ENCODE measurements around the gene OSBPL3. TPM values are rescaled to one million over a fixed set of nuclear protein-coding genes. Genes with fewer than 3 reads are reported as not detected.

OSBPL3 gene
- polyA plus RNA-seq, 3 donors, result 2.6 to 9.2 (median 3.7) TPM

- intact Hi-C loops (cut with micrococcal nuclease), result no loop called here
- no peak overlapping the region for H3K4me3 Mint-ChIP-seq
- no peaks in the 10 kb centered on the region for H3K4me1 Mint-ChIP-seq
- no peak for DNase-seq
- Histone ChIP-seq H3K4me3 (replicated peaks in 1 of 3; ENCODE audit: low read depth in 2 of 3, low read length in 3 of 3) (no peak overlapping the region), H3K4me1 (ENCODE audit: control insufficient read depth in 1 of 2, insufficient read depth in 2 of 2, low read length in 2 of 2) (no peaks in the 10 kb centered on the region), H4K20me1 (ENCODE audit: insufficient read depth, low read length) (no peaks in the 10 kb centered on the region), H3K4me2 (replicated peaks; ENCODE audit: extremely low read depth, low read length, poor library complexity, severe bottlenecking) (no peak overlapping the region), H3K36me3 (replicated peaks in 1 of 2; ENCODE audit: control insufficient read depth in 1 of 2, insufficient read depth in 2 of 2, low read length in 2 of 2) (peaks cover 9 to 30% of the 10 kb centered on the region in 2 donors), H3K79me2 (ENCODE audit: insufficient read depth, low read length) (no peaks in the 10 kb centered on the region), H3K27ac (ENCODE audit: low read depth in 1 of 2, low read length in 2 of 2) (no peak overlapping the region), H3K27me3 (ENCODE audit: control insufficient read depth in 2 of 2, insufficient read depth in 2 of 2, low read length in 2 of 2) (no peaks in the 10 kb centered on the region), H3K9ac (ENCODE audit: insufficient read depth, low read length, poor library complexity, severe bottlenecking) (no peak overlapping the region), H3K9me3 (replicated peaks in 1 of 2; ENCODE audit: control insufficient read depth in 1 of 2, insufficient read depth in 1 of 2, low read length in 2 of 2) (no peaks in the 10 kb centered on the region), H2AFZ (ENCODE audit: insufficient read depth, low read depth, low read length, poor library complexity, severe bottlenecking) (no peak overlapping the region)
- no peak overlapping the region for H3K27ac Mint-ChIP-seq
- H3K36me3 Mint-ChIP-seq, result peaks cover 20 to 36% of the 10 kb centered on the region in 2 donors
- TF ChIP-seq CTCF (IDR thresholded peaks at IDR 0.05), result no peak
- 90% methylated on average over 2 of the region's 6 CpGs for WGBS (ENCODE audit: insufficient coverage)
- H3K9me3 Mint-ChIP-seq, result no peaks in the 10 kb centered on the region
- peaks cover 0 to 1% (median 1%) of the 10 kb centered on the region in 3 donors for H3K27me3 Mint-ChIP-seq (ENCODE audit: low read depth in 3 of 3)
Measured at GRCh38 chr7:24800073-24800472, 179.9 kb downstream of the OSBPL3 start.

GRCh38 chr7:24799506-24799905 lies 180.5 kb downstream of the OSBPL3 start:
- WGBS (ENCODE audit: insufficient coverage), result 86% methylated on average over 2 of the region's 3 CpGs
- no peaks in the 10 kb centered on the region for H4K20me1 ChIP-seq (ENCODE audit: insufficient read depth, low read length)
- H3K27me3 Mint-ChIP-seq (ENCODE audit: low read depth in 3 of 3), result peaks cover 0 to 1% (median 1%) of the 10 kb centered on the region in 3 donors
- H3K4me1 Mint-ChIP-seq, result peaks cover 3% of the 10 kb centered on the region
- H3K36me3 Mint-ChIP-seq, result peaks cover 20 to 36% of the 10 kb centered on the region in 2 donors
- no peaks in the 10 kb centered on the region for H3K4me1 ChIP-seq (ENCODE audit: control insufficient read depth in 1 of 2, insufficient read depth in 2 of 2, low read length in 2 of 2)
- no peaks in the 10 kb centered on the region for H3K9me3 Mint-ChIP-seq
- no peak overlapping the region for H3K4me3 Mint-ChIP-seq
- H3K27ac ChIP-seq (ENCODE audit: low read depth in 1 of 2, low read length in 2 of 2), result no peak overlapping the region
- no peaks in the 10 kb centered on the region for H3K9me3 ChIP-seq (replicated peaks in 1 of 2; ENCODE audit: control insufficient read depth in 1 of 2, insufficient read depth in 1 of 2, low read length in 2 of 2)
- peaks cover 9 to 30% of the 10 kb centered on the region in 2 donors for H3K36me3 ChIP-seq (replicated peaks in 1 of 2; ENCODE audit: control insufficient read depth in 1 of 2, insufficient read depth in 2 of 2, low read length in 2 of 2)
- H3K9ac ChIP-seq (ENCODE audit: insufficient read depth, low read length, poor library complexity, severe bottlenecking), result no peak overlapping the region
- H3K4me2 ChIP-seq (replicated peaks; ENCODE audit: extremely low read depth, low read length, poor library complexity, severe bottlenecking), result no peak overlapping the region
- no peak for TF ChIP-seq CTCF (IDR thresholded peaks at IDR 0.05)
- H3K27me3 ChIP-seq (ENCODE audit: control insufficient read depth in 2 of 2, insufficient read depth in 2 of 2, low read length in 2 of 2), result no peaks in the 10 kb centered on the region
- no peak overlapping the region for H2AFZ ChIP-seq (ENCODE audit: insufficient read depth, low read depth, low read length, poor library complexity, severe bottlenecking)
- H3K27ac Mint-ChIP-seq, result no peak overlapping the region
- DNase-seq, result no peak
- H3K4me3 ChIP-seq (replicated peaks in 1 of 3; ENCODE audit: low read depth in 2 of 3, low read length in 3 of 3), result no peak overlapping the region
- intact Hi-C loops (cut with micrococcal nuclease), result no loop called here
- no peaks in the 10 kb centered on the region for H3K79me2 ChIP-seq (ENCODE audit: insufficient read depth, low read length)
